NOMO-1 (cell line): ENCODE data around the gene CFAP74.

Experiments
- DNase-seq, 2 experiments: peaks; one replicate each; lab custom pipeline; 2025; ENCODE audit not compliant: unreplicated experiment in 2 of 2; lab: John Stamatoyannopoulos, UW

The CFAP74 gene

GRCh38 chr1:1918901-1919303 lies 84.7 kb downstream of the CFAP74 start, which contains the start of gene TMEM52:
TMEM52 (minus strand) TSS chr1:1919279; CDS start chr1:1919265, 14 bp downstream.
- no peak for DNase-seq

GRCh38 chr1:1917995-1918900 lies 85.3 kb downstream of the CFAP74 start:
- DNase-seq, result no peak

DNA sequence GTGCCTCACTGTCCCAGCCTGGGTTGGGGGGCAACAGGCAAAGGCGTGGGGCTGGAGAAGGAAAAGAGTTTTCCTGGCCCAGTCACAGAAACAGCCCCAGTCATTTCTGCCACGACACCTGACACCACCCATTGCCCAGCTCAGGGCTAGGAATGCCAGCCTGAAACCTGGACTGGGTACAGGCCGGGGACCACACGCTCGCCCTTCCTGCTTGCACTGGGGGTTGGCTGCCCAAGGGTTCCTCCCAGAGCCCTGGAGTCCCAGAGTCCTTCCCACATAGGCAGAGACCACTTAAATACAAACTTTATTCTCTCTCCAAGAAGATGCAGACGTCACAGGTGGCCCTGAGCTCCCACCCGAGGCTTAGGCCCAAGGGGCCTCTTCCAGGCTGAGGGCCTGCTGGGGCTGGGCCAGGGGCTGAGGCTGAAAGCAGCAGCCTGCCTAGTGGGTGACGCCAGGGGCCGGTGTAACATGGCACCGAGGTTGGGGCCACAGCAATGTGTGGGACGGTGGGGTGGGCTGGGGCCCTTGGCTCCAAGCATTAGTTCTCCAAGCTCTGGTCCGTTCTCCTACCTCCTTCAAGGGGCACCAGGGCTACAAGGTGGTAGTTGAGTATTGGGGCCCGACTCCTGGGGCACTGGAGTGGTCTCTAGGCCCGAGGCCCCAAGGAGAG lies 86.1 kb downstream of the CFAP74 start:
- no peak for DNase-seq

GRCh38 chr1:1916851-1917251 lies 86.7 kb downstream of the CFAP74 start:
- DNase-seq, result no peak

GRCh38 chr1:1915911-1916840 lies 87.4 kb downstream of the CFAP74 start:
- no peak for DNase-seq

DNA sequence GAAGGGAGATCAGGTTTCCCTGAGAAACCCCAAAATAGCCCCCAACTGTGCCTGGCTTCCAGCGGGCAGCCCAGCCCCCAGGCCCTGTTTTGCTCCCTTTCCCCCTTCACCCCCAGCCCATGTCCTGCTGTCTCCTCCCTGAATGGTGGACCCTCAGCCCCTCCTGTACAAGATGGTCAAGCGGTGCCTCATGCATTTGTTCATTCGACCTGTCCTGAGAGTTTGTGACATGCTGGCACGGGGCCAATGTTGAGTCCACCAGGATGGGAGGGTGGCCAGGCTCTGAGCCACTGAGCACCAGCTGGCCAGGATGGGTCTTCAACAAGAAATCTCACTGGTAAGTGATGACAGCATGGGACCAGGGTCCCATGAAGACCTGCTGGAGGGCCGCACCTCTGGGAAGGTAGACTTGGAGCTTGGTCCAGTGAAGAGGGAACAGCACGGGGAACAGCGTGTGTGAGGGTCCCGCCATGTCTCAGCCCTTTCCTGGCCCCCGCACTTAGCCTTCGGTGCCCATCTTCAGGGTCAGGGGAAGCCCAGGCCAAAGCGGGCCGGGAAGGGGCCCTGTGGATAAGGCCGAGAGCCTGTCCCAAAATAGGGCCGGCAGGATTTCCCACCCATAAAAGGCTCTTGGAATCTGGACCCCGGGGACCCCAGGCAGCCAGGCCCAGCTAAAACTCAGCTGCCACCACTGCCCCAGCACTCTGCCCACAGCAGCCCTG lies 88.5 kb downstream of the CFAP74 start, which contains the start of gene CALML6:
CALML6 (plus strand) TSS at position 290 of the 722 bp plus-strand sequence; CDS start at position 311, 21 bp downstream.
- no peak for DNase-seq

DNA sequence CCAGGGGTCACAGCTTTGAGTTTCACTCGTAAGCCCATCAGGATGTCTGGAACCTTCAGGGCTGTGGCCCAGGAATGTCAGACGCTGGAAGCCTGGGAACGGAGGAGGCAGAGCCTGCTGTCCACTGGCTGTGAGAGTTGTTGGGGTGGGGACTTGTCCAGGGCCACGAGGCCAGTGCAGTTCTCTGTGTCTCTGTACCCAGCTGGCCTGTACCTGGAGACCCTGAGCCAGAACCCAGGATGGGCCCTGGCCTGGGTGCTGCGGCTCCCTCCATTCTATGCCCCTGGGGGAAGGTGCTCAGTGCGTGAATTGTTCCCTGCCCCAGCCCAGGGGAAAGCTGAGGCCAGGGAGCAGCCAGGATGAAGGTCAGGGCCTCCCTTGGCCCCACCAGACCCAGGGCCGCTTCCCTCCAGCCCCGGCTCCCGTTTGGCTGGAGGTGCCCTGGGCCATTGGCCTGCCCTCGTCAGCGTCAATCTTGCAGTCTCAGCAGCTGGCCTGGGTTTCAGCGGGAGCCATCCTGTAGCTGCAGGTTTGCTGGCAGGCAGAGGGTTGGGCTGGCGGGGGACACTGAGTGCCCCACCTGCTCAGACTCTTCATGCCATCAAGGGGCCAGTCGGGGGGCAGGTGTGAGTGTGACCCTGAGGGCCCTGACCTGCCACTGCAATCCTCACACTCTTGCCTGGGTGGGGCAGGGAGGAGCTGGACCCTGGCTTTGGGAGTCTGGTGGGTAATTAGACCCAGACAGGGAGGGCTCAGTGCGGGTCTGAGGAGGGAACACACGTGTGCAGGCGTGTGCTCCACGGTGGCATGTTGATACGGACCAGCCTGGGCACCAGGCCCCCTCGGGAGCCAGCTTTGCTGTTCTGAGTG lies 89.2 kb downstream of the CFAP74 start:
- no peak for DNase-seq

DNA sequence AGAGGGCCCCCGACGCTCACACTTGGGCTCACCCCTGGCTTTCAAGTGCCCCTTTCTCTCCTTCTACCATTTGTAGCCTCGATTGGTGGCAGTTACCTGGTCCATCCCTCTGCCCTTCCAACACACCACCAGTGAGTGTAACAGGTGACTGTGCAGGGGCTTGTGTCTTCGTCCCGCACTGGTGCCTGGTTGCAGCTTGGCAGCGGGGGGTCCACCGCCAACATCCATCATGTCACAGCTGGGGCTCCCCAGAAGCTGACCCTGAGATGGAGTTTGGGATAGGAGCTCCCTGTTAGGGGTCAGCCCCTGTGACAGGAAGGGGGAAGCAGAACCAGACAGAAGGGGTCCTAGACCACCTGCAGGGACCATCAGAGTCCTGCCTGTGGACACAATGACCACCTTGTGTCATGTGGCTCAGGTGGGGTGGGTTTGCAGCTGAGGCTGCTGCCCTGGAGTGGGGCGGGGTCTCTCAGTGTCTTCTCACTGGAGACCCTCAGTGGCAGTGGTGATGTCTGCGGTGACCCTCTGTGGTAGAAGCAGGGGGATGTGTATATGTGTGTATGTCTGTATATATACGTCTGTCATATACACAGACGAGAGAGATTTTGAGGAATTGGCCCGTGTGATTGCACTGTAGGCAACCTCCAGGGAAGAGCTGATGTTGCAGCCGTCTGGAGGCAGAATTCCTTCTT lies 92.1 kb downstream of the CFAP74 start:
- DNase-seq, result no peak

DNA sequence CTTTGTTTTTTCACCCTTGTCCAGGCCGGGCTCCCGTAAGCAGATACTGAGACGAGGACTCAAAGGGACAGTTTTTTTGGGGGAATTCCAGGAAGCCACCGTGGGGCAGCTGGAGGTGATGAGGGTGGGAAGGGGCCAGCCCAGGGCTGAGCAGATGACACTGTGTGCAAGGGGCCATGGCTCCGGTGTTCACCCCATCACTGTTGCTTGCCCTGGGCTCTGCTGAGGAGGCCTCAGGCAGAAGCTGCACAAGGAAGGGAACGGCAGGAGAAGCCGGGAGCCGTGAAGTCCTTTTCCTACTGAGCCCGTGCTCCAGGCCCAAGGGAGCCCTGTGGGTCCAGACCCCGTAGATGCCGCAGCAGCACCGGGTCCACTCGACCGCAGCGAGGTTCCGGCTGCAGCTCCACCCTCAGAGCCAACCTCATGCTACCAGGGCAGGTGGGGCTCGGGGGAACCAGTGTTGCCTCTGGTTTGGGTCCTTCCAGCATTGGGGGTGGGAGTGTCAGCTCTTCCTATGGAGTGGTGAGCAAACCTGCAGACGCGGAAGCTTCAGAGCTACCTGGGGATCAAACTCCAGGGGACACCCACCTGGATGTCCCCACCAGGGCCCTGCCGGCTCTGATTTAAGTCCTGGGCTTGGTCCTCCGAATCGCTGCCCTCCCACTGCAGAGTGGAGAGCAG lies 92.8 kb downstream of the CFAP74 start:
- no peak for DNase-seq

- DNase-seq, result no peak
Measured at GRCh38 chr1:1910033-1910465, 93.5 kb downstream of the CFAP74 start.

DNA sequence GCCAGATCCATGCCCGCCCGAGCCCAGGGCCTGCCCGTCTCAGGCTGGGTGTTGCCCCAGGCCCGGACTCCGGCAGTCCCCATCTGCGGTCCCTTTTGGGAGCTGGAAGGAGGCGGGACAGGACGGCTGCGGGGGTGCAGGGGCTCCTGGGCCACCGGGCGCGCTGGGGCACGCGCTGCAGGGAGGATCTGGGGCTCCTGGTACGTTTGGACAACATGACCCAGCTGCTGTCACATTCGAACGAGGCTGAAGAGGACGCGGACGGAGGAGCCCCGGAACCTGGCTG lies 95.1 kb downstream of the CFAP74 start:
- no peak for DNase-seq

GRCh38 chr1:1907098-1907736 lies 96.4 kb downstream of the CFAP74 start:
- DNase-seq, result no peak

DNA sequence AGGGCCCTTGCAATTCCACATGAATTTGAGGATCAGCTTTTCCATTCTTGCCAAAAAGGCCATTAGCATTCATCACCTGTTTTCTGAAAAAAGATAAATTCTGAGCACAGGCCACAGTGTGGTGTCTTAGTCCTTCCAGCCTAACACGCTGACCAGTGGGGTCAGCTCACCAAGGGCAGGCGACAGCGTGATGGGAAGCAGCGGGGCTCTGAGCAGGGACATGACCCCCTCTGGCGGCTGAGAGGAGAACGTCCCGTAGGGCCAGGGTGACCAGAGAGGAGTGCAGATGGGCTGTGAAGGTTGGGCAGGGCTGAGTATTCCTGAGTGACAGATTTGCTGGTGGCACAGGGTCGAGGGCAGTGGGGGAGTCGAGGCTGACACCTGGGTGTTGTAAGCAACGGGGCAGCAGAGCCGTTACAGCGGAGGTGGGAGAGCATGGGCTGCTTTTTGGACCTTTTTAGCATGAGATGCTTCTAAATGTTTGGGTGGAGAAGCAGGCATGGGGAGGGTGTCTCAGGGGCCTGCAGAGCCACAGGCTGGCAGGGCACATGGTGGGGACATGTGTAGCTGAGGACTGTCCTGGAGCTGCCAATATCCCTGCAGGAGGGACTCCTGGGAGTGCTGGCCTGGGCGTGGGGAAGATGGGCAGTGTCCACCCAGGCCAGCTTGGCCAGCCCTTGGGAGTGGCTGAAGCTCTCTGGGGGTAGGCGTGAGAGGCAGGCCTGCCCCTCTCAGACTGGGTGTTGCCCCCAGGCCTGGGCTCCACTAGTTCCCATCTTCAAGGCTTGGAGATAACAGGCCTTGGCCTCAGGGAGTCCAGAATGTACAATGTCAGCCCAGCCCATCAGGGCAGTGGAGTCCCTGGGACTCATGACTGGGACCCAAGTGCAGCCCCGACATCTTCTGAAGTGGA lies 97.1 kb downstream of the CFAP74 start:
- DNase-seq, result peak; percentile 48 to 62

DNA sequence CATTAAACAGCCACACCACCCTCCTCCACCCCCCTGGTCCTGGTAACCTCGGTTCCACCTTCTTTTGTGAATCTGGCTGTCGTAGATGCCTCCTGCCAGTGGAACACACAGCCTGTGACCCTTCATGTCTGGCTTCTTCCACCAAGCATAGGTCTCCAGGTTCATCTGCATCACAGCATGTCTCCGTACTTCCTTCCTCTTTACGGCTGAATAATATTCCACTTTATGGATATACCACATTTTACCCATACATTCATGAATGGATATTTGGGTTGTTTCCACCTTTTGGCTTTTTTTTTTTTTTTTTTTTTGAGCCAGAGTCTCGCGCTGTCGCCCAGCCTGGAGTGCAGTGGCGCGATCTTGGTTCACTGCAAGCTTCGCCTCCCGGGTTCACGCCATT lies 100.4 kb downstream of the CFAP74 start:
- no peak for DNase-seq

DNA sequence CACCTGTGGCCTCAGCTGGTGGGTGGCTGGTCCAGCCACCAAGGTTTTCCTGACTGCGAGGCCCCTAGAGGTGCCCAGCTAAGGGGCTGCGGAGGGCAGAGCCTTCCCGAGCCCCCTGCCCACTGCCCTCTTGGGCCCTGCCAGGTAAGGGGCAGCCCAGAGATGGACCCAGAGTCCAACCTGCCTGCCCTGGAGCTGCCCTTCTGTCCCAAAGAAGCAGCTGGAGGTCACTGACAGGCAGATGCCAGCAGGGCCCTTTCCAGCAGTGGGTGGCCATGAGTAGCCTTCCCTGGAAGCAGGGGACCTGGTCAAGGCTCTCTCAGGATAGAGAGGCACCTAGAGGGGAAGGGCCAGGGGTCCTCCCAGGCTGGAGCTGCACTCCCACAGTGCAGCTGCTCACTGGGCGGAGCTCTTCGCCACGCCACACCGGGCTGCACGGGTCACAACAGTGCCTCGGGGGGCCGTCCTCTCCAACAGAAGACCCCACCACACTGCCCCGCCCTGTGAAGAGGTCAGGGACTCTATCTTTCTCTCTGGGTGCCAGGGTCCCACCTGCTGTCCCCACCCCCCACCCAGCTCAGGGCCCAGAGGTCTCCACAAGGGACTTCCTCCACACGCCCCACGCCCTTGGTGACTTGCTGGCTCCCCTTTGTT lies 101.8 kb downstream of the CFAP74 start:
- no peak for DNase-seq
